Upper lobe of right lung (tissue), 1 donor: ENCODE measurements around the gene FOXO1. TPM values are rescaled to one million over a fixed set of nuclear protein-coding genes. Genes with fewer than 3 reads are reported as not detected.

ENCODE experiments used
- ATAC-seq: fragments of 200-7000 bp; cut with Tn5 transposase; one replicate; pipeline ENCODE4 v1.9.1; 2020; ENCODE audit warnings: mild to moderate bottlenecking, moderate library complexity
- DNase-seq: peaks from one replicate; pipeline ENCODE4 v3.0.0-alpha.2; 2020
- H3K27ac ChIP-seq: fragments of 200-600 bp; one replicate; pipeline ENCODE4 v1.8.0; 2022
- H3K27me3 ChIP-seq: fragments of 200-600 bp; one replicate; pipeline ENCODE4 v1.8.0; 2022; ENCODE audit warnings: mild to moderate bottlenecking
- H3K36me3 ChIP-seq: fragments of 200-600 bp; one replicate; pipeline ENCODE4 v1.8.0; 2022
- H3K4me1 ChIP-seq: fragments of 200-600 bp; one replicate; pipeline ENCODE4 v1.8.0; 2022
- H3K4me3 ChIP-seq: fragments of 200-600 bp; one replicate; pipeline ENCODE4 v1.8.0; 2022; ENCODE audit warnings: mild to moderate bottlenecking
- H3K9me3 ChIP-seq: fragments of 200-600 bp; one replicate; pipeline ENCODE4 v1.8.0; 2022
- intact Hi-C: fragments of 100-400 bp; cut with DNase I; formaldehyde crosslinking; loops from one replicate; pipeline ENCODE4 v1.11.0; 2022
- total RNA-seq: library from RNA; stranded (reverse); fragmentation: NEBNext Ultra II Directional; extraction: Animal tissue kit (Norgen Biotek cat#: 25700); gene quantifications from one replicate; pipeline ENCODE4 v1.2.1, GENCODE V29; 2021
- TF ChIP-seq, protein P1 (sequence below): fragments of 200-600 bp; IDR thresholded peaks from one replicate; pipeline ENCODE4 v1.8.0; 2022; ENCODE audit warnings: antibody characterized with exemption
- donor health status: DM: no; HTN: yes; CAD: no; lungs with severe emphysema.

The FOXO1 gene
- total RNA-seq, 1 donor from 2014 or later = 29.4 TPM

DNA sequence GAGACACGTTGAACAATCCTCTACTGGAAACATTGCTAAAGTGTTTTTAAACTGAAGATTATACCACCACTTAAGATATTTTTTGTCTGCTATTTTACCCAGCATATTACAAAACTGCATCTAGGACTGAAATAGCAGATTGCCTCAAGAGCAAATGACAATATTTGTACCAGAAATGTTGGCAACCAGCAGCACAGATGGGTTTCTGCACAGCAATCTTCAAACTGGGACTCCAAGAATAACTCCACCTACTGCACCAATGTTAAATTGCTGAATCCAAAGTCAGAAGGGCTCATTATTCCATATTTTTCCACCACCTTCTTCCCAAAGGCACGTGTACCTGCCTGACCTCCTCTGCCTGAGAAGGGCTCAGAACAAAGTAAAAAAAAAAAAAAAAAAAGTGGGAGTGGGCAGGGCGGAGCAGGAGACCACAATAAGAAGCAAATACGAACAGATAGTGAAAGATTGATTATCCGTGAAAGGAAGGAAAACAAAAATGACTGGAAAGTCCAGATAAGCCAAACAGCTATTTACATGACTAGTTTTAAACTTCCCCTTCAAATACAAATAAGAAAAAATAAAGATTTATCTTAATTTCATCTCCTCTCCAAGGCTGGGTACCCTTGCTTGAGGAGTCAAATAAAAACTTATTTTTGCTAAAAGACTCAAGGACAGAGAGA, 79.4 kb downstream of the FOXO1 start:
- TF ChIP-seq, protein P1, sequence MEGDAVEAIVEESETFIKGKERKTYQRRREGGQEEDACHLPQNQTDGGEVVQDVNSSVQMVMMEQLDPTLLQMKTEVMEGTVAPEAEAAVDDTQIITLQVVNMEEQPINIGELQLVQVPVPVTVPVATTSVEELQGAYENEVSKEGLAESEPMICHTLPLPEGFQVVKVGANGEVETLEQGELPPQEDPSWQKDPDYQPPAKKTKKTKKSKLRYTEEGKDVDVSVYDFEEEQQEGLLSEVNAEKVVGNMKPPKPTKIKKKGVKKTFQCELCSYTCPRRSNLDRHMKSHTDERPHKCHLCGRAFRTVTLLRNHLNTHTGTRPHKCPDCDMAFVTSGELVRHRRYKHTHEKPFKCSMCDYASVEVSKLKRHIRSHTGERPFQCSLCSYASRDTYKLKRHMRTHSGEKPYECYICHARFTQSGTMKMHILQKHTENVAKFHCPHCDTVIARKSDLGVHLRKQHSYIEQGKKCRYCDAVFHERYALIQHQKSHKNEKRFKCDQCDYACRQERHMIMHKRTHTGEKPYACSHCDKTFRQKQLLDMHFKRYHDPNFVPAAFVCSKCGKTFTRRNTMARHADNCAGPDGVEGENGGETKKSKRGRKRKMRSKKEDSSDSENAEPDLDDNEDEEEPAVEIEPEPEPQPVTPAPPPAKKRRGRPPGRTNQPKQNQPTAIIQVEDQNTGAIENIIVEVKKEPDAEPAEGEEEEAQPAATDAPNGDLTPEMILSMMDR = no peak
- Histone ChIP-seq H3K27me3 (no peaks in the 10 kb centered on the region), H3K36me3 (no peaks in the 10 kb centered on the region), H3K9me3 (no peaks in the 10 kb centered on the region), H3K27ac (no peak overlapping the region), H3K4me1 (peaks cover 51% of the 10 kb centered on the region), H3K4me3 (no peak overlapping the region)
- DNase-seq (no peak), ATAC-seq (no peak)
- intact Hi-C loops = no loop called here

DNA sequence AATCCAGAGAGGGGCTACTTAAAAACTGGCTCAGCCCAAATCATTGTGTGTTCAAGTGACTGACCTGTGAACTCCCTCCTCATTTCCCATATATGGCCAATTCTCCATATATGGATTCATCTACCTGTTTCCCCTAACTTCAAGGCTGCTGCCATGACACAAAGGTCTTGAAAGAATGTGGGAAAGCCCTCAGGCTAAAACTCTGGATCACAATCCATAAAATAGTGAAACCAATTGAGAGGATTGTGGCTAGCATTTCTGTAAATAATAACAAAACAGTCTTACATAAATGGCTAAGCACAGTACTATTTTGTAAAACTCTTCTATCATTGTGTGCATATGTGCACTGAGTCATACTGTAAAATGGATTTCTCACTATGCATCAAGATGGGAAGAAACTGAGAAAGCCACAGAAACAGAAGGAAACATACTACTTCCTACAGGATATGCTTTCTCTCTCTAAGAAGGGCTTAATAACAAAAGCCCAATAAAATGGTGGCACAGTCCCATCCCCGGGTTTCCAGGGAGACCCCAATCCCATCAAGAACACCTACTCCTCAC, 80.5 kb downstream of the FOXO1 start:
- DNase-seq = no peak
- no peaks in the 10 kb centered on the region for H3K9me3 ChIP-seq
- no peak for ATAC-seq
- no peak overlapping the region for H3K4me3 ChIP-seq
- peaks cover 56% of the 10 kb centered on the region for H3K4me1 ChIP-seq
- no peaks in the 10 kb centered on the region for H3K36me3 ChIP-seq
- intact Hi-C loops = no loop called here
- no peak overlapping the region for H3K27ac ChIP-seq
- no peaks in the 10 kb centered on the region for H3K27me3 ChIP-seq
- TF ChIP-seq, protein P1 = no peak

DNA sequence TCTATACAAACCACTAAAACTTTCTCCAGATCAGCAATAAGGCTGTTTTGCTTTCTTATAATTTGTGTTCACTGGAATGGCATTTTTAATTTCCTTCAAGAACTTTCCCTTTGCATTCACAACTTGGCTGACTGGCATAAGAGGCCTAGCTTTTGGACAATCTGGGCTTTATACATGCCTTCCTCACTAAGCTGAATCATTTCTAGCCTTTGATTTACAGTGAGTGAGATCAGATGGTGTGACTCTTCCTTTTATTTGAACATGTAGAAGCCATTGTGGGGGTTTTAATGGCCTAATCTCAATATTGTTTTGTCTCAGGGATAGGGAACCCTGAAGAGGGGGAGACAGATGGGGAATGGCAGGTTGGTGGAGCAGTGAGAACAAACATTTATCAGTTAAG, 82.7 kb downstream of the FOXO1 start:
- Histone ChIP-seq H3K9me3 (no peaks in the 10 kb centered on the region), H3K4me1 (peaks cover 48% of the 10 kb centered on the region), H3K4me3 (no peak overlapping the region), H3K27me3 (no peaks in the 10 kb centered on the region), H3K36me3 (no peaks in the 10 kb centered on the region), H3K27ac (no peak overlapping the region)
- ATAC-seq (no peak), DNase-seq (no peak)
- intact Hi-C loops = no loop called here
- TF ChIP-seq, protein P1 = no peak

DNA sequence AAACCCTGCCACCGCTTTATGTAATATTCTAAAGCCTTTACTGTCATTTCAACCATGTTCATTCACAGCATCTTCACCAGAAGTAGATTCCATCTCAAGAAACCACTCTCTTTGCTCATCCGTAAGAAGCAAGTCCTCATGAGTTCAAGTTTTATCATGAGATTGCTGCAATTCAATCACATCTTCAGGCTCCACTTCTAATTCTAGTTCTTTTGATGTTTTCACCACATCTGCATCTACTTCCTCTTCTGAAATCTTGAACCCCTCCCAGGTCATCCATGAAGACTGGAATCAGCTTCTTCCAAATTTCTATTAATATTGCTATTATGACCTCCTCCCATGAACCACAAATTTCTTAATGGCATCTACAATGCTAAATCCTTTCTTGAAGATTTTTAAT, 83.9 kb downstream of the FOXO1 start:
- intact Hi-C loops = no loop called here
- H3K9me3 ChIP-seq = no peaks in the 10 kb centered on the region
- H3K36me3 ChIP-seq = no peaks in the 10 kb centered on the region
- ATAC-seq (no peak), DNase-seq (no peak)
- TF ChIP-seq, protein P1 = no peak
- peaks cover 49% of the 10 kb centered on the region for H3K4me1 ChIP-seq
- H3K27me3 ChIP-seq = no peaks in the 10 kb centered on the region
- H3K4me3 ChIP-seq = no peak overlapping the region
- H3K27ac ChIP-seq = no peak overlapping the region

DNA sequence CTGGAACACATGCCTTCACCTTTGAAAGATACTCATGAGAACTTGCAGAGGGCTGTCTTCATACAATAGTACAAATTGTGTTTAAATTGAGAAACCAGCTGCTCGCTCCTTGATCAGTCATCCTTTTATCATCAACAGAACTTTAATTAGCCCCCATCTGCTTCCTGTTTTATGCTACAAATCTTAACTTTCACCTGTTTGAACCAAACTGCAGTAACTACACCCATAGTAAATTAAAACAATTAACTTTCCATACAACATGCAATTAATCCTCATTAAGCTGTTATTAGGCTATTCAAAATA, 85.2 kb downstream of the FOXO1 start:
- no peak overlapping the region for H3K27ac ChIP-seq
- H3K4me1 ChIP-seq = peaks cover 48% of the 10 kb centered on the region
- no peaks in the 10 kb centered on the region for H3K27me3 ChIP-seq
- TF ChIP-seq, protein P1 = no peak
- no peak overlapping the region for H3K4me3 ChIP-seq
- H3K9me3 ChIP-seq = no peaks in the 10 kb centered on the region
- intact Hi-C loops = no loop called here
- no peaks in the 10 kb centered on the region for H3K36me3 ChIP-seq
- DNase-seq (no peak), ATAC-seq (no peak)
